Nucleus accumbens (tissue), 56 donors: Measurements from ENCODE around the gene HDAC10.
"Not testable (repeated sequence)": the region's sequence is repeated elsewhere in the genome, so short reads cannot be mapped to it uniquely, and the experiment has no call there.

Experiments
- DNase-seq, 56 donors: peaks; one replicate each; lab custom pipeline; 2025; lab: John Stamatoyannopoulos, UW

The HDAC10 gene

GRCh38 chr22:50285568-50286229 lies 34.6 kb upstream of the HDAC10 start:
- DNase-seq: no peak

GRCh38 chr22:50284479-50284878 lies 33.4 kb upstream of the HDAC10 start:
- DNase-seq: no peak

- no peak for DNase-seq
Observed at GRCh38 chr22:50283821-50284220, 32.8 kb upstream of the HDAC10 start.

GRCh38 chr22:50282361-50283155 lies 31.5 kb upstream of the HDAC10 start:
- no peak for DNase-seq

GRCh38 chr22:50281957-50282356 lies 30.9 kb upstream of the HDAC10 start:
- DNase-seq: no peak

- no peak for DNase-seq
Observed at GRCh38 chr22:50281384-50281760, 30.3 kb upstream of the HDAC10 start.

- DNase-seq: no peak
Observed at GRCh38 chr22:50280708-50281383, 29.8 kb upstream of the HDAC10 start.

- DNase-seq: no peak
Observed at GRCh38 chr22:50280022-50280707, 29.1 kb upstream of the HDAC10 start.

GRCh38 chr22:50278956-50279619 lies 28.0 kb upstream of the HDAC10 start:
- no peak for DNase-seq

- no peak for DNase-seq
Observed at GRCh38 chr22:50278461-50278860, 27.4 kb upstream of the HDAC10 start.

- DNase-seq: no peak
Observed at GRCh38 chr22:50277761-50278160, 26.7 kb upstream of the HDAC10 start.

GRCh38 chr22:50276143-50276542 lies 25.1 kb upstream of the HDAC10 start:
- DNase-seq: peak in 54 of 56 donors; percentile 34 to 95 (median 78)

GRCh38 chr22:50275181-50276055 lies 24.4 kb upstream of the HDAC10 start:
- DNase-seq: no peak

- no peak for DNase-seq
Observed at GRCh38 chr22:50274771-50275170, 23.7 kb upstream of the HDAC10 start.

- DNase-seq: peak in 30 of 56 donors; percentile 11 to 73 (median 40)
Observed at GRCh38 chr22:50274311-50274710, 23.2 kb upstream of the HDAC10 start.

- DNase-seq: not testable (repeated sequence)
Observed at GRCh38 chr22:50273781-50274180, 22.7 kb upstream of the HDAC10 start.

GRCh38 chr22:50273352-50273751 lies 22.3 kb upstream of the HDAC10 start:
- peak in 2 of 56 donors; percentile 5 to 23 for DNase-seq

GRCh38 chr22:50272044-50272802 lies 21.2 kb upstream of the HDAC10 start:
- no peak for DNase-seq
